Heart left ventricle (tissue), 16 donors: ENCODE data around the gene FTCDNL1. TPM values are rescaled to one million over a fixed set of nuclear protein-coding genes. Genes with fewer than 3 reads are reported as not detected.

Experiments used
- ATAC-seq, 4 donors: fragments of 200-7000 bp; cut with Tn5 transposase; one replicate each; pipeline ENCODE4 v1.9.1; 2020 to 2022; ENCODE audit warnings: moderate library complexity in 4 of 4, mild to moderate bottlenecking in 3 of 4, moderate number of reproducible peaks in 1 of 4
- DNase-seq, 5 donors: peaks; one replicate each; pipeline ENCODE4 v3.0.0-alpha.2; 2020
- H3K27ac ChIP-seq, 12 donors: fragments of 200-600 bp; sonication (generic) in 4 of 12; one replicate each; pipeline versions ENCODE4 v1.5.0 to v1.8.0; 2016 to 2022; ENCODE audit warnings: mild to moderate bottlenecking in 2 of 12
- H3K27me3 ChIP-seq, 9 donors: fragments of 200-600 bp; sonication (generic) in 2 of 9; one replicate each; pipeline versions ENCODE4 v1.5.1 to v1.8.0; 2016 to 2022; ENCODE audit warnings: mild to moderate bottlenecking in 3 of 9
- H3K36me3 ChIP-seq, 9 donors: fragments of 200-600 bp; sonication (generic) in 2 of 9; one replicate each; pipeline versions ENCODE4 v1.5.0 to v1.8.0; 2018 to 2022; ENCODE audit warnings: mild to moderate bottlenecking in 2 of 9
- H3K4me1 ChIP-seq, 12 donors: fragments of 200-600 bp; sonication (generic) in 4 of 12; one replicate each; pipeline versions ENCODE4 v1.5.0 to v1.8.0; 2016 to 2022; ENCODE audit warnings: mild to moderate bottlenecking in 3 of 12
- H3K4me3 ChIP-seq, 12 donors: fragments of 200-600 bp; sonication (generic) in 4 of 12; one replicate each; pipeline versions ENCODE4 v1.5.0 to v1.8.0; 2017 to 2022; ENCODE audit warnings: mild to moderate bottlenecking in 9 of 12, moderate library complexity in 4 of 12
- H3K9me3 ChIP-seq, 12 donors: fragments of 200-600 bp; sonication (generic) in 4 of 12; one replicate each; pipeline versions ENCODE4 v1.5.0 to v1.8.0; 2016 to 2022; ENCODE audit warnings: mild to moderate bottlenecking in 1 of 12
- CTCF ChIP-seq, 12 donors: fragments of 200-600 bp; sonication (generic) in 4 of 12; IDR thresholded peaks; one replicate each; pipeline versions ENCODE4 v1.5.0 to v1.8.0; 2018 to 2022; ENCODE audit warnings: antibody characterized with exemption in 12 of 12, mild to moderate bottlenecking in 5 of 12
- POLR2A ChIP-seq, 2 donors: fragments of 450-650 bp; IDR thresholded peaks; one replicate each; pipeline ENCODE4 v1.6.1; 2017; ENCODE audit warnings: antibody characterized with exemption in 2 of 2, mild to moderate bottlenecking in 2 of 2, moderate library complexity in 2 of 2
- WGBS, 4 donors: extraction: QIAGEN DNeasy Blood & Tissue Kit in 2 of 4; methylation state at CpG; one replicate each; pipeline versions ENCODE4 v1.1.5 to v1.1.7; 2013 to 2018; 5-methylcytosine and 5-hydroxymethylcytosine counted together
- intact Hi-C, 10 donors: fragments of 100-400 bp; cut with DNase I; formaldehyde crosslinking; loops; one replicate each; pipeline versions ENCODE4 v1.11.1 to v1.14.2; 2022
- polyA plus RNA-seq, 2 donors: library from polyadenylated mRNA; stranded (reverse); fragments of 200-250 nt; gene quantifications; one replicate each; pipeline ENCODE4 v1.2.3, GENCODE V29; 2013
- total RNA-seq, 9 donors: library from RNA; depleted of rRNA in 2 of 9; stranded (reverse); fragments of >200 nt in 2 of 9; fragmentation: NEBNext Ultra II Directional in 3 of 9; extraction: Animal tissue kit (Norgen Biotek cat#: 25700) in 3 of 9; gene quantifications; one replicate each; pipeline versions ENCODE4 v1.1.0 to v1.2.4, GENCODE V29; 2016 to 2023
- donor health status: ischemic (EF 13 %, LVEDD 7.1; RV severe dilation, severe dysfunction).
- donor health status: healthy with polysubstance abuse.
- donor health status: DM: no; HTN: yes; CAD: no.
- donor health status: DM: no; HTN: no; CAD: no.
- donor health status: ischemic (EF 25% LVEDD 6.9; RV normal size, moderate dysfunction).
- donor health status: ischemic (EF 25% LVEDD 5.7; RV mildly dilated, moderate dysfunction).
- donor health status: healthy.
- donor health status: DM: yes; HTN: yes; CAD: no.
- donor health status: ischemic (EF 35%, LVEDD 5.7; RV mildly dilated, moderate dysfunction).
- donor health status: nonischemic (EF 11% LVEDD 7.7; RV severe dilation, severe dysfunction).
- donor health status: DM: yes; HTN: yes; CAD: no.
- donor health status: PGD.
- donor health status: ischemic (EF 29% LVEDD 5.4; RV normal size, mild dysfunction).
- donor health status: nonischemic (EF 23%, LVEDD 6.1; RV moderate dilation, normal function).

Gene FTCDNL1
- total and polyA plus RNA-seq, 11 donors, result 0.69 to 9.6 (median 2.7) TPM

GRCh38 chr2:199836943-199837342 lies 14.0 kb downstream of the FTCDNL1 start:
- no peak for ATAC-seq
- TF ChIP-seq POLR2A (IDR thresholded peaks at IDR 0.05) (no peak), CTCF (IDR thresholded peaks at IDR 0.05) (no peak)
- 90 to 100% (median 95%) methylated on average over 1 of the region's 1 CpG for WGBS, 4 donors
- Histone ChIP-seq H3K27ac (no peak overlapping the region), H3K36me3 (no peaks in the 10 kb centered on the region), H3K27me3 (no peaks in the 10 kb centered on the region), H3K9me3 (no peaks in the 10 kb centered on the region), H3K4me1 (no peaks in the 10 kb centered on the region), H3K4me3 (no peak overlapping the region)
- intact Hi-C loops, result no loop called here
- no peak for DNase-seq

GRCh38 chr2:199833525-199833924 lies 17.5 kb downstream of the FTCDNL1 start:
- DNase-seq (no peak), ATAC-seq (no peak)
- intact Hi-C loops, result no loop called here
- no peak overlapping the region for H3K4me3 ChIP-seq
- TF ChIP-seq CTCF (IDR thresholded peaks at IDR 0.05), result no peak
- TF ChIP-seq POLR2A (IDR thresholded peaks at IDR 0.05), result no peak
- no peaks in the 10 kb centered on the region for H3K4me1 ChIP-seq
- no peaks in the 10 kb centered on the region for H3K36me3 ChIP-seq
- WGBS, 4 donors, result 28 to 30% (median 29%) methylated on average over 1 of the region's 1 CpG
- H3K27me3 ChIP-seq, result no peaks in the 10 kb centered on the region
- H3K9me3 ChIP-seq, result no peaks in the 10 kb centered on the region
- no peak overlapping the region for H3K27ac ChIP-seq

GRCh38 chr2:199830531-199830930 lies 20.5 kb downstream of the FTCDNL1 start:
- no peak overlapping the region for H3K4me3 ChIP-seq
- H3K36me3 ChIP-seq, result no peaks in the 10 kb centered on the region
- WGBS, 4 donors, result 75 to 82% (median 79%) methylated on average over 9 of the region's 9 CpGs
- no peak for TF ChIP-seq POLR2A (IDR thresholded peaks at IDR 0.05)
- no peak for TF ChIP-seq CTCF (IDR thresholded peaks at IDR 0.05)
- no peak for DNase-seq
- ATAC-seq, result no peak
- H3K27ac ChIP-seq, result no peak overlapping the region
- intact Hi-C loops, result no loop called here
- no peaks in the 10 kb centered on the region for H3K4me1 ChIP-seq
- H3K27me3 ChIP-seq, result no peaks in the 10 kb centered on the region
- no peaks in the 10 kb centered on the region for H3K9me3 ChIP-seq

- H3K9me3 ChIP-seq, result no peaks in the 10 kb centered on the region
- no peaks in the 10 kb centered on the region for H3K36me3 ChIP-seq
- no peak for TF ChIP-seq POLR2A (IDR thresholded peaks at IDR 0.05)
- TF ChIP-seq CTCF (IDR thresholded peaks at IDR 0.05), result no peak
- H3K27ac ChIP-seq, result no peak overlapping the region
- 77 to 85% (median 82%) methylated on average over 2 of the region's 2 CpGs for WGBS, 4 donors
- ATAC-seq (no peak), DNase-seq (no peak)
- H3K27me3 ChIP-seq, result no peaks in the 10 kb centered on the region
- intact Hi-C loops, result no loop called here
- no peaks in the 10 kb centered on the region for H3K4me1 ChIP-seq
- no peak overlapping the region for H3K4me3 ChIP-seq
Measured at GRCh38 chr2:199829628-199830027, 21.4 kb downstream of the FTCDNL1 start.
